ENCODE measurements around the gene RIOK3.
"Not testable (repeated sequence)": the region's sequence is repeated elsewhere in the genome, so short reads cannot be mapped to it uniquely, and the experiment has no call there.

RIOK3 gene

GRCh38 chr18:23506393-23506792 lies 53.3 kb downstream of the RIOK3 start:
- no peak for DNase-seq (ENCODE audit: low spot score)
- no peak for TF ChIP-seq CTCF (IDR thresholded peaks at IDR 0.05; ENCODE audit: extremely low read depth, missing control alignments)

- DNase-seq (ENCODE audit: low spot score), result not testable (repeated sequence)
Observed at GRCh38 chr18:23510923-23511322, 57.8 kb downstream of the RIOK3 start.

- DNase-seq (ENCODE audit: low spot score), result not testable (repeated sequence)
Observed at GRCh38 chr18:23512216-23512615, 59.1 kb downstream of the RIOK3 start.

- DNase-seq (ENCODE audit: low spot score), result no peak
- TF ChIP-seq CTCF (IDR thresholded peaks at IDR 0.05; ENCODE audit: extremely low read depth, missing control alignments), result no peak
Observed at GRCh38 chr18:23512641-23513040, 59.6 kb downstream of the RIOK3 start.

GRCh38 chr18:23515911-23516546 lies 62.9 kb downstream of the RIOK3 start:
- DNase-seq (ENCODE audit: low spot score), result peak; percentile 72
- peak; percentile 86 for TF ChIP-seq CTCF (IDR thresholded peaks at IDR 0.05; ENCODE audit: extremely low read depth, missing control alignments)

- no peak for DNase-seq (ENCODE audit: low spot score)
- TF ChIP-seq CTCF (IDR thresholded peaks at IDR 0.05; ENCODE audit: extremely low read depth, missing control alignments), result no peak
Observed at GRCh38 chr18:23519734-23520133, 66.6 kb downstream of the RIOK3 start.

- DNase-seq (ENCODE audit: low spot score), result no peak
- no peak for TF ChIP-seq CTCF (IDR thresholded peaks at IDR 0.05; ENCODE audit: extremely low read depth, missing control alignments)
Observed at GRCh38 chr18:23521271-23521670, 68.2 kb downstream of the RIOK3 start.

- no peak for TF ChIP-seq CTCF (IDR thresholded peaks at IDR 0.05; ENCODE audit: extremely low read depth, missing control alignments)
- DNase-seq (ENCODE audit: low spot score), result no peak
Observed at GRCh38 chr18:23521907-23522306, 68.8 kb downstream of the RIOK3 start.
